Measurements from ENCODE around the gene DEDD2.

DNA sequence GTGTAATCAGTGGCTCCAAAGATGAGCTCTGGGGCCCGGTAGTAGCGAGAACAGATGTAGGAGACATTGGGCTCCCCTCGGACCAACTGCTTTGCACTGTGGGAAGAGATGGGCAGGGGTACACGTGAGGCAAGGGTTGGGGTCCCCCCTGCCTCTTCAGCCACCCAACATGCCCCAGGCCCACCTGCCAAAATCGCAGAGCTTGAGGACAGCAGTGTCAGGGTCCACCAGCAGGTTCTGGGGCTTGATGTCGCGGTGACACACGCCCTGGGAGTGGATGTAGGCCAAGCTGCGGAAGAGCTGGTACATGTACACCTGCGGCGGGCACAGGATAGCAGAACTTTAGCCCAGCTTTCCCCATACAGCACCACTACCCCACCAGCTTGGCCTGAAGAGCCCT, 16.9 kb upstream of the DEDD2 start:
- no peak for TF ChIP-seq CTCF (IDR thresholded peaks at IDR 0.05)
- no peak for TF ChIP-seq POLR2A (IDR thresholded peaks at IDR 0.05)

Measured in testis (tissue), 2 donors.